Thymus (tissue), 11 donors: ENCODE data around the gene INAFM2. TPM values are rescaled to one million over a fixed set of nuclear protein-coding genes. Genes with fewer than 3 reads are reported as not detected.
A peak's percentile ranks its signal among the peaks of the same experiment; 100 is the strongest.

ENCODE experiments used
- DNase-seq, 9 donors: peaks; one replicate each; pipeline ENCODE4 v3.0.0-alpha.2; 2013; ENCODE audit warnings: low spot score in 9 of 9, low read depth in 6 of 9, missing footprints in 1 of 9
- H3K27ac ChIP-seq, 2 donors: one replicate each; pipeline ENCODE4 v1.5.1; 2013; ENCODE audit warnings: control low read depth in 1 of 2, low read depth in 1 of 2, low read length in 1 of 2, mild to moderate bottlenecking in 1 of 2, moderate library complexity in 1 of 2
- H3K27me3 ChIP-seq, 2 donors: one replicate each; pipeline ENCODE4 v1.5.1; 2013; ENCODE audit warnings: low read length in 1 of 2; ENCODE audit not compliant: control insufficient read depth in 2 of 2, insufficient read depth in 1 of 2
- H3K36me3 ChIP-seq, 2 donors: one replicate each; pipeline ENCODE4 v1.5.1; 2013; ENCODE audit warnings: low read length in 1 of 2, mild to moderate bottlenecking in 1 of 2, moderate library complexity in 1 of 2; ENCODE audit not compliant: control insufficient read depth in 2 of 2, insufficient read depth in 2 of 2
- H3K4me1 ChIP-seq, 2 donors: one replicate each; pipeline ENCODE4 v1.5.1; 2013; ENCODE audit warnings: low read length in 2 of 2; ENCODE audit not compliant: control insufficient read depth in 2 of 2, insufficient read depth in 2 of 2
- H3K4me3 ChIP-seq, 2 donors: one replicate each; pipeline ENCODE4 v1.5.1; 2013; ENCODE audit warnings: low read length in 2 of 2, control low read depth in 1 of 2, mild to moderate bottlenecking in 1 of 2
- H3K9me3 ChIP-seq, 2 donors: one replicate each; pipeline ENCODE4 v1.5.1; 2013; ENCODE audit warnings: low read length in 1 of 2, mild to moderate bottlenecking in 1 of 2; ENCODE audit not compliant: control insufficient read depth in 2 of 2, insufficient read depth in 1 of 2
- WGBS: extraction: QIAGEN DNeasy Blood & Tissue Kit; methylation state at CpG from one replicate; pipeline ENCODE4 v1.1.7; 2013; 5-methylcytosine and 5-hydroxymethylcytosine counted together
- polyA plus RNA-seq: library from polyadenylated mRNA; stranded (reverse); fragments of 200-250 nt; gene quantifications from one replicate; pipeline ENCODE4 v1.2.3, GENCODE V29; 2013
- total RNA-seq: library from RNA; stranded (reverse); fragments of 120-200 nt; gene quantifications from one replicate; pipeline ENCODE4 v1.2.4, GENCODE V29; 2013
- donor health status: healthy.

The INAFM2 gene
- total and polyA plus RNA-seq, 2 donors: 10.1 to 12.8 TPM

DNA sequence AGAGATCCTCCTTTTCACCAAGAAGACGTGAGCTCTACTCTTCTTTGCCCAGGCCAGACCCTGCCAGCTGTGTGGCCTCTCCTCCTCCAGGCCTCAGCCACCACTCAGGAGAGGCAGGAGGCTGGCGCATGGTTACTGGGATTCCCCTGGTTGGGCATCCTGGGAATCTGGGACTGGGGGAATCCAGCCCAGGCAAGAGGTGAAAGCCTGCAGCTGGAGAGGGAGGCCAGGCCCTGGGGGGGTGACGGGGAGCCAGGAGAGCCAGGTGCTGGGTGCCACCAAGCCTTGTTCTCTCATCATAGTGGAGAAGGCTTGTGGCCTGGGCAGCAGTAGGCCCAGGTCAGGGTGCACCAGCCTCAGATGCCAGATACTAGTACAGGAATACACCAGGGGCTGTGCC is 11.0 kb downstream of the INAFM2 start:
- Histone ChIP-seq H3K27me3 (no peaks in the 10 kb centered on the region), H3K9me3 (peaks cover 0 to 2% of the 10 kb centered on the region in 2 donors), H3K36me3 (no peaks in the 10 kb centered on the region), H3K4me1 (peaks cover 20 to 74% of the 10 kb centered on the region in 2 donors), H3K27ac (peak overlapping the region; percentile 39 to 69), H3K4me3 (no peak overlapping the region)
- WGBS: 85% methylated on average over 3 of the region's 3 CpGs
- no peak for DNase-seq

DNA sequence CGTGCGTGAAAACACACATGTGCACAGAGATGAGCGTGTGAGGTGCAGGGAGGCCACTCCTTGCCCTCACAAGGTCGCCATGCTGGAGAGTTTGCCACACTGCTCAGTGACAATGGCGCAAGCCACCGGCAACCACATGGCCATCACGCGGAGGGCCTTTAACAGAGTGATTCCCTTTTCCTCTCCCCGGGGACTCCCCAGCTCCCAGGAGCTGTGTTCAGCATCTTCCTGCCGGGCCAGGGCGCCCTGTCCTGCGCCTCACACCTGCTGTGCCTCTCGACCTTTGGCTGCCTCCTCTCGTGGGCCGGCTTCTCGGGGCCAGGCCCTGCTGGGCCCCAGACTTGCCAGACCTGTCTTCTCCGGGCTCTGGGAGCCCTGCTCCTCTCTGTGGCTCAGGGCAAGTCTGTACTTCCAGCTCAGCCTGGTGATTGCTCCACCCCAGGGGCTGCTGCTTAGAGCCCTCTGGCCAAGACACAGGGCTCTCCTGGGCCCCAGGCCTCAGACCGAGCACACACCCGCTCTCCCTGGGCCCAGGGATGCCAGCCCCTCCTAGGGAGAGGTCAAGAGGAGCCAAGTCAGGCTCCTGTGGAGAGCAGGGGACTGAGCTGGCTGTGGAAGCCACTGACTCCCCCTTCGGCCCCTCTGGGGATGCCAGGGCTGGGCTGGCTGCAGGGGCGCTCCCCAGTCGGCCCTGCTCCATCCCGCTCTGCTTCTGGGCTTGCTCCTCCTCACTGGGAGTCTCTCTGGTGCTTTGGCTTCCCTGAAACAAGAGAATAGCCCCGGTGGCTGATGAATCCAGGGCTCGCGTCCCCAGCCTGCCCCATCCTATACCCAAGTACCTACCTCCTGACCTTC is 11.7 kb downstream of the INAFM2 start:
- Histone ChIP-seq H3K4me3 (no peak overlapping the region), H3K27ac (peak overlapping the region in 1 of 2 donors; percentile 69)

DNA sequence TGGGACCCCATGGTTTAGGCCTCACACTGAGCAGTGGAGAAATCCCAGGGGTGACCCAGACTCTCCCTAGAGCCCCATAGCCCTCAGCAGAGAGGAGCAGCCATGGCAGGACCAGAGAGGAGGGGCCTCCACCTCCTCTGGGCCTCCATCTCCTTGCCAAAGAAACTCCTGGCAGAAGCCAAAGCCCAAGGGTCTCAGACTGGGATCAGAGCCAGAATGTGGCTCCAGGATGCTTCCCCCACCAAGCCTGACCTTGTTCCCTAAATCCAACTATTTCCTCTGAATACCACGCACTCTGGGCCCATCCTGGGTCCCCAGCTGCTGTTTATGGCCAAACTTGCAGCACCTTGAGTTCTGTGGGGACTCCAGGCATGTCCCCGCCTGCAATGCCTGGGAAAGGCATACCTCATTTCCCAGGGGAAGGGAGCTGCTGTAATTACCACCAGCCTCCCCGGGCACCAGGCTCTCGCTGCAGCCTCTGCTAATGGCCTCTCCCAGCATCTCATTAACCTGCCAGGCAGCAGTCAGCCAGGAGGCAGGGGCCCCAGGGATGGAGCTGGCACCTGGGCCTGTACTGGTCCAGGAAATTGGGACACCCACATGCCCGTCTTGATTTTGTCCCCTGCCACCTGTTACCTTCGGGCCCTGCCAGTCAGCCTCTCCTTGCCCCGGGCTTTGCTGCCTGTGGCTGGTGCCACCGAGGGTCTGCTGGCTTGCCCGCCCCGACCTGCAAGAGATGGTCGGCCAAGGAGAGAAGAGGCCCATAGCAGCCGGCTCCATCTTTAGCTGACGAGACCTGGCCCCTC is 12.6 kb downstream of the INAFM2 start:
- Histone ChIP-seq H3K4me3 (no peak overlapping the region), H3K27ac (no peak overlapping the region), H3K27me3 (no peaks in the 10 kb centered on the region), H3K4me1 (peaks cover 20 to 65% of the 10 kb centered on the region in 2 donors), H3K9me3 (peaks cover 0 to 2% of the 10 kb centered on the region in 2 donors), H3K36me3 (no peaks in the 10 kb centered on the region)
- WGBS: 84% methylated on average over 13 of the region's 13 CpGs
- DNase-seq: no peak

More for the DNA sequence above, 11.7 kb downstream of the INAFM2 start:
- no peaks in the 10 kb centered on the region for H3K27me3 ChIP-seq
- H3K9me3 ChIP-seq: peaks cover 0 to 2% of the 10 kb centered on the region in 2 donors
- no peak for DNase-seq
- 95% methylated on average over 26 of the region's 26 CpGs for WGBS
- no peaks in the 10 kb centered on the region for H3K36me3 ChIP-seq
- H3K4me1 ChIP-seq: peaks cover 20 to 69% of the 10 kb centered on the region in 2 donors

DNA sequence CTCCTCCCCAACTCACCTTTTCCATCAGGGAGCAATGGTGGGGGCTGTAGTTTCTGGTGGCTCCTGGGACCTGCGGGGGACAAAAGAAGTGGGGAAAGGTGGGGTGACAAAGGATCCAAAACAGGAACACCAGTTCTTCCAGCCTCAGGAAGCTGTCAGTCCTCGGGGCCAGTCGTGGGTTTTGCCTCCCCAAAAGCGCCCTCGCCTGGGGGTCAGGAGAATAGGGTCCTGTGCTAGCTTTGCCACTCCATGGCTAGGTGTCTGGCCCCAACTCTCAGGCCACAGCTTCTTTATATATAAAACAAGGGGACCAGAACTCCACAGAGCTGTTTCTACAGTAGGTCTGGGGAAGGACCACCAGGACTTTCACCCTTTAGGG is 13.2 kb downstream of the INAFM2 start:
- H3K27me3 ChIP-seq: no peaks in the 10 kb centered on the region
- WGBS: 28% methylated on average over 5 of the region's 5 CpGs
- no peaks in the 10 kb centered on the region for H3K36me3 ChIP-seq
- no peak for DNase-seq
- no peak overlapping the region for H3K4me3 ChIP-seq
- H3K9me3 ChIP-seq: peaks cover 0 to 2% of the 10 kb centered on the region in 2 donors
- H3K27ac ChIP-seq: no peak overlapping the region
- H3K4me1 ChIP-seq: peaks cover 20 to 62% of the 10 kb centered on the region in 2 donors

DNA sequence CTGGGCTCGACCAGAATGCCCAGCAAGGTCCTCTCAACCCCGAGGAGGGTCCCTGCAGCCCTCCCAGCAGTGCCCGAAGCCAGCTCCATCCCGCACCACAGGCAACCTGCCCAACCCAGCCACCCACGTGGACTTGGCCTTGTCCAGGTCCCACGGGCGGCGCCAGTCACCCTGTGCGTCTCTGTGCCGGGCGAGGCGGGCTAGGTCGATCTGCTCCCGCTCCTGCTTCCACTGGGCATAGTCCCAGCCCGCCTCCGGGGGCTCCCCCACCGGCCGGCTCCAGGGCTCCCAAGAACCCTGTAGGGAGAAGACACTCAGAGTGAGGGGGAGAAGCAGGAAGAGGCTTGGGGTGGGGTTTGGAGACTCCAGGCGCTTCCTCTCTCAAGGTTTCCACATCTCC is 14.1 kb downstream of the INAFM2 start:
- Histone ChIP-seq H3K27ac (no peak overlapping the region), H3K4me3 (no peak overlapping the region), H3K9me3 (peaks cover 0 to 2% of the 10 kb centered on the region in 2 donors), H3K4me1 (peaks cover 20 to 54% of the 10 kb centered on the region in 2 donors), H3K27me3 (no peaks in the 10 kb centered on the region), H3K36me3 (no peaks in the 10 kb centered on the region)
- 84% methylated on average over 19 of the region's 19 CpGs for WGBS
- DNase-seq: no peak

DNA sequence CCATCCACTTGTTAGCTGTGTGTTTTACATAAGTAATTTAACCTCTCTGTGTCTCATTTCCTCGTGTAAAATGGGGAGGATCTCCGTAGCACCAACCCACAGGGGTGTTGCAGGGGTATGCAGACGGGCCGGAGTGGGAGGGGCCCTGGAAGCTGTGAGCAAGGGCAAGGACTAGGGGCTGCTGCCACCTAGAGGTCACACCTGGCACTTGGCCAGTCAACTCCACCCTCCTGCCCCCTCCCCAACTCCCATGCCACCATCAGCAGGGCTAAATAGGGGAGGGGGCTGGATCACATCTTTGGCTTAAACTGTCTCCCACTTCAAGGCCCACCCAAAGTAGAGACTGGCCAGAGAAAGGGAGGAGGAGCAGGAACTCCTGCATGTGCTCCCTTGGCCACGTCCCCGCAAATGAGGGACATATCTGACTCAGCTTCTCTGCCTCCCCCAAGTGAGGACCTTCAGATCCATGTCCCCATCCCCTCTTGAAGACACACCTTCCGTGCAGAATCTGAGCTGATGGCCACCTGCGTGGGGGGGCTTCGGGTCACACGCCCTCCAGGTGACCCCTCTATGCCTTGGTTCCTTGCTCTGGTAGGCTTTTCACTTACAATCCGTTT is 14.7 kb downstream of the INAFM2 start:
- H3K9me3 ChIP-seq: no peaks in the 10 kb centered on the region
- 44% methylated on average over 11 of the region's 11 CpGs for whole genome bisulfite sequencing

DNA sequence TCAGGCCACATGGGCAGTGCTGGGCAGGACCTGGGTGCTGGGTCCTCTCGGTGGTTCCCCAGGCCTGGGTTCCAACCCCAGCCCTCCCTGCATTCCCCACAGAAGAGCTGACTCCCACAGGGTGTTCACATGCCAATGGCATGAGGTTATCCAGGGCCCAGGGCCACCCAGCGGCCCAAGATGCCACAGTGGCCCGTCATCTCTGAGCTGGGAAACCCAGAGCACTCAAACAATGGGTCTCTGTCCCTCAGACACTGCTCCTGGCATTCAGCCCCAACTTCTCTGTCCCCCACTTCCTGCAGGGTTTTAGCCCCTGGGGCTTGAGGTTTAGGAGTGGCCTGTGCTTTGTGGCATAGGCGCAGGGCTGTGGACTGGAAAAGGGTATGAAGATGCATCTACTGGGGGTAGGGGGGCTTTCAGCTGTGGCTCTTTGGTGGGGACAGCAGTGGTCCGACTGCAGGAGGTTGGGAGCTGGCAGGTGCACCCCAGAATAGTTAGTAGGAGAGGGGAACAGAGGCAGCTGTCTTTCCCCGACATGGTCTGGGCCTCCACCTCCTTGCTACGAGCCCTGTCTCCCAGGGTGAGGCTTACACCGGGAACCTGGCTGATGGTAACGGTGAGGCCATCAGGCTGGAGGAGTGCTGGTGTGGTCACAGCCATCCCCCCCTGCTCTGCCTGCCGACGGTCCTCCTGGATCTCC is 15.6 kb downstream of the INAFM2 start:
- Histone ChIP-seq H3K27ac (no peak overlapping the region), H3K4me3 (no peak overlapping the region), H3K36me3 (no peaks in the 10 kb centered on the region), H3K4me1 (peaks cover 13 to 40% of the 10 kb centered on the region in 2 donors), H3K9me3 (no peaks in the 10 kb centered on the region), H3K27me3 (no peaks in the 10 kb centered on the region)
- WGBS: 95% methylated on average over 11 of the region's 11 CpGs
- no peak for DNase-seq

More for the DNA sequence above, 14.7 kb downstream of the INAFM2 start:
- Histone ChIP-seq H3K4me1 (peaks cover 20 to 49% of the 10 kb centered on the region in 2 donors), H3K27me3 (no peaks in the 10 kb centered on the region), H3K36me3 (no peaks in the 10 kb centered on the region), H3K4me3 (no peak overlapping the region), H3K27ac (no peak overlapping the region)
- peak; percentile 47 to 87 (median 69) for DNase-seq

DNA sequence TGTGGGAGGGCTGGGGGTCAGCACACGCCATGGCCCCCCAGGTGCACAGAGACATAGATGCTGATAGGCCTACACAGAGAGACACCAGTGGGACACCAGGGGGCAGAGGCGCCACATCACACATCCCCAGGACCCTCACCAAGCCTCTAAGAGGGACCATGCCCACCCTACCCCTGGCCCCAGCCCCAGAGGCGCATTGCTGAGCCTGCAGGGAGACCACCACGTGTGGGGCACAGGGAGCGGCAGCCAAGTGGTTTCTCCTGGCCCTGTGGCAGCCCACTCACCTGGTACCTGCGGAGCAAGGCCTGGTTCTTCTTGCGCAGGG is 16.1 kb downstream of the INAFM2 start:
- no peak overlapping the region for H3K4me3 ChIP-seq
- no peak overlapping the region for H3K27ac ChIP-seq
- 97% methylated on average over 7 of the region's 7 CpGs for WGBS
- DNase-seq: no peak
- no peaks in the 10 kb centered on the region for H3K36me3 ChIP-seq
- H3K27me3 ChIP-seq: no peaks in the 10 kb centered on the region
- H3K9me3 ChIP-seq: no peaks in the 10 kb centered on the region
- H3K4me1 ChIP-seq: peaks cover 8 to 35% of the 10 kb centered on the region in 2 donors
